ENCODE results near the gene LIMS1.
"Not testable (repeated sequence)": the region's sequence is repeated elsewhere in the genome, so short reads cannot be mapped to it uniquely, and the experiment has no call there.

LIMS1 gene

GRCh38 chr2:108533832-108534583 lies at the start of gene LIMS1:
Gene LIMS1 (plus strand): TSS chr2:108534470. CDS start chr2:108534563, 93 bp downstream.
- DNase-seq, result peak; percentile 82 to 91

GRCh38 chr2:108485253-108485652 lies 49.0 kb upstream of the LIMS1 start:
- DNase-seq, result no peak

GRCh38 chr2:108490506-108491122 lies 43.7 kb upstream of the LIMS1 start:
- DNase-seq, result no peak

GRCh38 chr2:108491848-108492247 lies 42.4 kb upstream of the LIMS1 start:
- no peak for DNase-seq

- DNase-seq, result no peak
These were observed 41.9 kb upstream of the LIMS1 start for GRCh38 chr2:108492364-108492763.

- not testable (repeated sequence) for DNase-seq
These were observed 38.1 kb upstream of the LIMS1 start for GRCh38 chr2:108496167-108496566.

GRCh38 chr2:108507620-108508019 lies 26.6 kb upstream of the LIMS1 start:
- DNase-seq, result not testable (repeated sequence)

GRCh38 chr2:108512431-108512830 lies 21.8 kb upstream of the LIMS1 start:
- not testable (repeated sequence) for DNase-seq

- not testable (repeated sequence) for DNase-seq
These were observed 19.8 kb upstream of the LIMS1 start for GRCh38 chr2:108514478-108514877.

- not testable (repeated sequence) for DNase-seq
These were observed 9.6 kb upstream of the LIMS1 start for GRCh38 chr2:108524688-108525087.

- not testable (repeated sequence) for DNase-seq
These were observed 9.0 kb upstream of the LIMS1 start for GRCh38 chr2:108525258-108525657.

- DNase-seq, result no peak
These were observed 2.6 kb upstream of the LIMS1 start for GRCh38 chr2:108531674-108532055.

- DNase-seq, result peak; percentile 9 to 40
These were observed 500 bp downstream of the LIMS1 start for GRCh38 chr2:108534584-108535356.

GRCh38 chr2:108535357-108535631 lies 1.0 kb downstream of the LIMS1 start:
- no peak for DNase-seq

GRCh38 chr2:108536133-108536780 lies 2.0 kb downstream of the LIMS1 start:
- no peak for DNase-seq

GRCh38 chr2:108536911-108537310 lies 2.6 kb downstream of the LIMS1 start:
- DNase-seq, result no peak

- no peak for DNase-seq
These were observed 3.8 kb downstream of the LIMS1 start for GRCh38 chr2:108538000-108538625.

GRCh38 chr2:108541451-108541850 lies 7.2 kb downstream of the LIMS1 start:
- DNase-seq, result no peak

GRCh38 chr2:108542071-108542470 lies 7.8 kb downstream of the LIMS1 start:
- DNase-seq, result no peak

GRCh38 chr2:108547606-108548005 lies 13.3 kb downstream of the LIMS1 start:
- no peak for DNase-seq

GRCh38 chr2:108548208-108549003 lies 14.1 kb downstream of the LIMS1 start:
- no peak for DNase-seq

GRCh38 chr2:108552566-108552965 lies 18.3 kb downstream of the LIMS1 start:
- DNase-seq, result no peak
